Sigmoid colon (tissue), 7 donors: Measurements from ENCODE around the gene LYRM4. TPM values are rescaled to one million over a fixed set of nuclear protein-coding genes. Genes with fewer than 3 reads are reported as not detected.

Experiments used
- DNase-seq: peaks from one replicate; pipeline ENCODE4 v3.0.0-alpha.2; 2019
- H3K27ac ChIP-seq, 4 donors: fragments of 200-600 bp; sonication (generic); one replicate each; pipeline ENCODE4 v1.5.1; 2016 to 2019; ENCODE audit warnings: mild to moderate bottlenecking in 1 of 4
- H3K27me3 ChIP-seq, 3 donors: fragments of 200-600 bp; sonication (generic); one replicate each; pipeline ENCODE4 v1.5.1; 2019; ENCODE audit warnings: mild to moderate bottlenecking in 1 of 3
- H3K36me3 ChIP-seq, 4 donors: fragments of 200-600 bp; sonication (generic); one replicate each; pipeline ENCODE4 v1.5.1; 2016 to 2019
- H3K4me1 ChIP-seq, 4 donors: fragments of 200-600 bp; sonication (generic); one replicate each; pipeline ENCODE4 v1.5.1; 2017 to 2019
- H3K4me3 ChIP-seq, 4 donors: fragments of 200-600 bp; sonication (generic); one replicate each; pipeline ENCODE4 v1.5.1; 2017 to 2019; ENCODE audit warnings: mild to moderate bottlenecking in 2 of 4, moderate library complexity in 1 of 4
- H3K9me3 ChIP-seq, 4 donors: fragments of 200-600 bp in 3 of 4; sonication (generic) in 3 of 4; one replicate each; pipeline versions ENCODE4 v1.5.1 to v1.6.1; 2013 to 2019
- EP300 ChIP-seq, 4 donors: sonication (generic); formaldehyde crosslinking; IDR thresholded peaks; one replicate each; pipeline ENCODE4 v1.6.1; 2017; ENCODE audit warnings: antibody characterized with exemption in 4 of 4
- POLR2A ChIP-seq, 2 donors: fragments of 450-650 bp; IDR thresholded peaks; one replicate each; pipeline ENCODE4 v1.6.1; 2016; ENCODE audit warnings: antibody characterized with exemption in 2 of 2, mild to moderate bottlenecking in 2 of 2, moderate library complexity in 2 of 2
- POLR2AphosphoS5 ChIP-seq, 4 donors: sonication (generic); formaldehyde crosslinking; IDR thresholded peaks; one replicate each; pipeline ENCODE4 v1.6.1; 2017; ENCODE audit warnings: antibody characterized with exemption in 4 of 4
- WGBS, 2 donors: extraction: QIAGEN DNeasy Blood & Tissue Kit; methylation state at CpG; one replicate each; pipeline ENCODE4 v1.1.7; 2013; 5-methylcytosine and 5-hydroxymethylcytosine counted together
- intact Hi-C: fragments of 100-400 bp; cut with DNase I; formaldehyde crosslinking; loops from one replicate; pipeline ENCODE4 v1.15.1; 2023
- polyA plus RNA-seq, 3 donors: library from polyadenylated mRNA; stranded (reverse); fragments of 200-250 nt; gene quantifications; one replicate each; pipeline ENCODE4 v1.2.3, GENCODE V29; 2013
- total RNA-seq, 4 donors: library from RNA; depleted of rRNA; stranded (reverse); fragments of >200 nt; gene quantifications; one replicate each; pipeline ENCODE4 v1.1.0, GENCODE V29; 2016
- TF ChIP-seq, protein P1 (sequence below), 4 experiments: fragments of 450-650 bp in 3 of 4; fragments of 200-600 bp in 1 of 4; IDR thresholded peaks; one replicate each; pipeline ENCODE4 v1.5.1; 2016 to 2019; ENCODE audit warnings: antibody characterized with exemption in 4 of 4, mild to moderate bottlenecking in 3 of 4, moderate library complexity in 2 of 4
- donor health status: healthy with polysubstance abuse.
- donor health status: Bipolar disorder and iron deficiency.
- donor health status: healthy.

LYRM4 gene
- total and polyA plus RNA-seq, 7 donors, result 11.3 to 29.3 (median 22.2) TPM

GRCh38 chr6:5174756-5175549, 85.8 kb downstream of the LYRM4 start:
- TF ChIP-seq POLR2A (IDR thresholded peaks at IDR 0.05), result no peak
- no peak for TF ChIP-seq POLR2AphosphoS5 (IDR thresholded peaks at IDR 0.05)
- TF ChIP-seq, protein P1, sequence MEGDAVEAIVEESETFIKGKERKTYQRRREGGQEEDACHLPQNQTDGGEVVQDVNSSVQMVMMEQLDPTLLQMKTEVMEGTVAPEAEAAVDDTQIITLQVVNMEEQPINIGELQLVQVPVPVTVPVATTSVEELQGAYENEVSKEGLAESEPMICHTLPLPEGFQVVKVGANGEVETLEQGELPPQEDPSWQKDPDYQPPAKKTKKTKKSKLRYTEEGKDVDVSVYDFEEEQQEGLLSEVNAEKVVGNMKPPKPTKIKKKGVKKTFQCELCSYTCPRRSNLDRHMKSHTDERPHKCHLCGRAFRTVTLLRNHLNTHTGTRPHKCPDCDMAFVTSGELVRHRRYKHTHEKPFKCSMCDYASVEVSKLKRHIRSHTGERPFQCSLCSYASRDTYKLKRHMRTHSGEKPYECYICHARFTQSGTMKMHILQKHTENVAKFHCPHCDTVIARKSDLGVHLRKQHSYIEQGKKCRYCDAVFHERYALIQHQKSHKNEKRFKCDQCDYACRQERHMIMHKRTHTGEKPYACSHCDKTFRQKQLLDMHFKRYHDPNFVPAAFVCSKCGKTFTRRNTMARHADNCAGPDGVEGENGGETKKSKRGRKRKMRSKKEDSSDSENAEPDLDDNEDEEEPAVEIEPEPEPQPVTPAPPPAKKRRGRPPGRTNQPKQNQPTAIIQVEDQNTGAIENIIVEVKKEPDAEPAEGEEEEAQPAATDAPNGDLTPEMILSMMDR (IDR thresholded peaks at IDR 0.05), result no peak
- no peak for TF ChIP-seq EP300 (IDR thresholded peaks at IDR 0.05)
- intact Hi-C loops, result no loop called here
- Histone ChIP-seq H3K4me1 (peaks cover 0 to 4% (median 0%) of the 10 kb centered on the region in 4 donors), H3K4me3 (no peak overlapping the region), H3K27ac (no peak overlapping the region), H3K27me3 (no peaks in the 10 kb centered on the region), H3K9me3 (no peaks in the 10 kb centered on the region), H3K36me3 (no peaks in the 10 kb centered on the region)
- 55 to 76% methylated on average over 10 of the region's 10 CpGs for WGBS, 2 donors
- no peak for DNase-seq

DNA sequence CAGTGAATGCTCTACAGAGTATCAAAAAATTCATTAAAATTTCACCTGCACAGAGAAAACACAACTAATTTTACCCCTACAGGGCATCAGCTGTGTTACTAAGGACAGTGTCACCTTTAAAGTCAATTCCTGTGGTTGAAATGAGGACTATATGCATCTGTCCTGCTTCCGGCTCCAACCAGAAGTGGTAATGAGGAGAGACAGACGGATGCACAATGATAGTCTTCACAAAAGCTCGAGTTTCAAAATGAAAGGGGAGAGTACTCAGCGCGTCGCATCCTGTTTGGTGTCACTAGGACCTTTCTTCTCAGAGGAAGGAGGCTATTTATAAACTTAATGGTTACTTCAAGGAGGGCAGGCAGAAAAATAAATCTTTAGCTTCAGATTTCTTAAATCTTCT, 86.5 kb downstream of the LYRM4 start:
- Histone ChIP-seq H3K36me3 (no peaks in the 10 kb centered on the region), H3K27me3 (no peaks in the 10 kb centered on the region), H3K4me1 (peaks cover 0 to 4% (median 0%) of the 10 kb centered on the region in 4 donors), H3K9me3 (no peaks in the 10 kb centered on the region), H3K27ac (no peak overlapping the region), H3K4me3 (no peak overlapping the region)
- intact Hi-C loops, result no loop called here
- TF ChIP-seq EP300 (IDR thresholded peaks at IDR 0.05), result no peak
- no peak for TF ChIP-seq POLR2AphosphoS5 (IDR thresholded peaks at IDR 0.05)
- TF ChIP-seq POLR2A (IDR thresholded peaks at IDR 0.05), result no peak
- TF ChIP-seq, protein P1 (IDR thresholded peaks at IDR 0.05), result no peak
- no peak for DNase-seq
- 39 to 80% methylated on average over 6 of the region's 6 CpGs for WGBS, 2 donors

- no peak overlapping the region for H3K4me3 ChIP-seq
- H3K27ac ChIP-seq, result no peak overlapping the region
- WGBS, 2 donors, result 83 to 97% methylated on average over 3 of the region's 3 CpGs
Observed at GRCh38 chr6:5173810-5174209, 86.9 kb downstream of the LYRM4 start.

DNA sequence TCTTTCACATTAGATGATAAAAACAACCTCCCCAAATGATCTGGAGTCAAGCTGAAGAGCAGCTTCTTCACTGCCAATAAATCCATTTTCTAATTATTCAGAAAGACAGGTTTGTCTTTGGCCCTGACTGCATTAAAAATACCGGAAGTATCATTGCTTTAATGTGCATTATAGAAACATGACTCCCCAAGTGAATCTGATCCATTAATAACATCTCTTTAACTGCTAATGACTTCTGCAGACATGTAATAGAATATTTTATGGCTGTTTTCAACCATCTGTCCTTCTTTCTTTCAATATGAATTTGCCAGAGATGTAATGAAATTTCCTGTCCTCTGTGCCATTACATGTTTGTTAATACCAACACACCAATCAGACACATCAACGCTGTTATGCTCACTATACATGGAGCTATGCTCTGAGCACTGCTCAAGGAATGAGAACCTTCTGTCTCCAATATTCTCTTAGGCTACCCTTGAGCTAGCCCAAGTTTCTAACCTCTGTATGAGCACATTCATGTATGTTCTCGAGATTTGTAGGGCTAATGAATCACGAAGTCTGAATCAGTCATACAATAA, 87.8 kb downstream of the LYRM4 start:
- Histone ChIP-seq H3K27me3 (no peaks in the 10 kb centered on the region), H3K4me1 (peaks cover 0 to 4% (median 0%) of the 10 kb centered on the region in 4 donors), H3K4me3 (no peak overlapping the region), H3K27ac (no peak overlapping the region), H3K36me3 (no peaks in the 10 kb centered on the region), H3K9me3 (no peaks in the 10 kb centered on the region)
- 93 to 94% methylated on average over 4 of the region's 4 CpGs for WGBS, 2 donors
- no peak for TF ChIP-seq EP300 (IDR thresholded peaks at IDR 0.05)
- TF ChIP-seq, protein P1 (IDR thresholded peaks at IDR 0.05), result no peak
- no peak for TF ChIP-seq POLR2AphosphoS5 (IDR thresholded peaks at IDR 0.05)
- TF ChIP-seq POLR2A (IDR thresholded peaks at IDR 0.05), result no peak
- DNase-seq, result no peak
- intact Hi-C loops, result no loop called here

More at GRCh38 chr6:5173810-5174209, 86.9 kb downstream of the LYRM4 start:
- Histone ChIP-seq H3K9me3 (no peaks in the 10 kb centered on the region), H3K36me3 (no peaks in the 10 kb centered on the region), H3K4me1 (peaks cover 0 to 4% (median 0%) of the 10 kb centered on the region in 4 donors), H3K27me3 (no peaks in the 10 kb centered on the region)
- intact Hi-C loops, result no loop called here
- TF ChIP-seq POLR2A (IDR thresholded peaks at IDR 0.05) (no peak), EP300 (IDR thresholded peaks at IDR 0.05) (no peak), POLR2AphosphoS5 (IDR thresholded peaks at IDR 0.05) (no peak)
- TF ChIP-seq, protein P1 (IDR thresholded peaks at IDR 0.05), result no peak
- no peak for DNase-seq
